PC-3 (cell line): ENCODE measurements around the gene GTSF1L.

Source experiments
- EZH2 ChIP-seq: fragments of 300-600 bp; sonication (generic); IDR thresholded peaks from one replicate; pipeline ENCODE4 v1.6.1; 2017; ENCODE audit warnings: antibody characterized with exemption, mild to moderate bottlenecking, low read length; ENCODE audit not compliant: unreplicated experiment
- EZH2phosphoT487 ChIP-seq: fragments of 300-600 bp; sonication (generic); IDR thresholded peaks from 2 replicates; pipeline ENCODE4 v1.6.1; 2018; ENCODE audit warnings: mild to moderate bottlenecking, antibody characterized with exemption, low read length, borderline replicate concordance

GRCh38 chr20:43702502-43702901, 24.3 kb downstream of the GTSF1L start:
- TF ChIP-seq EZH2phosphoT487 (no peak), EZH2 (no peak)
